ENCODE results near the gene TTF2. TPM values are rescaled to one million over a fixed set of nuclear protein-coding genes. Genes with fewer than 3 reads are reported as not detected.

Gene TTF2
- total and polyA plus RNA-seq, 9 of the 15 experiments (the other 6 are each of a cell fraction or from before 2014, with no cell fraction given) = 9.4 to 71.1 (median 42.1) TPM

DNA sequence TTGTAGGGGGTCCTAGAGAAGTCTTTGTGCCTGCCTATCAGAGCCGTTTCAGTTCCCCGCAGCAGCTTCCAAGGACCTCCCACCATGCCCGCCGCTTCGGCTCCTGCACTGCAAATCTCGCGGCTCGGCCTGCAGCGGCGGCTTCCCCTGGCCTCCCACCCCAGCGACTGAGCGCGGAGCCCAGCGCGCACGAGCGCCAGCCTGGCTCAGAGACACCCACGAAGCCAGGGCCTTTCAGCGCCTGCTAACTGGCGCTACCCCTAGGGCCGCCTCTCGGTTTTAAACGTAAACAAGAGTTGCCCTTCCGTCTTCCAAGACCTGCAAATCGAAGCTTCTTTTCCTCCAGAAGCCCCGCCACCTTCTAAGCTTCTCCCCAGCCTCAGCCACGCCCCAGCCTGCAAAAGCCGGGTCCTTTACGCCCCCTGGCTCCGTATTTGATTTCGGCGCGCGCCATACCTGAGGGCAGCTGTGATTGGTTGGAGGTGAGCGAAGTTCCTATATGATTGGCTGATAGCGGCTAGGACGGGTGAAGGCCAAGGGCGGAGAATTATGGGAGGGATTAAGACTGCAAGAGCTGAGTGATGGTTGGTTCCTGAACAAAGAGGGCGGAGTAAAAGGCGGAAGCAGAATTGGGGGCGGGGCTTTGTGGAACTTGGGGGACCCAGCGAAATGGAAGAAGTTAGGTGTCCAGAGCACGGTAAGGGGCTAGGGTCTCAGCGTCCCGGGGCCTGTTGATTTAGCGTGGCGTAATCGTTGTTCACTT is at the start of gene TTF2 (continued):
- TF ChIP-seq ZBTB33 (CRISPR knock-in tag; IDR thresholded peaks at IDR 0.05) = 0 out of 2 replicates have a peak, but pooled peaks have one; percentile 21
- TF ChIP-seq TARDBP (IDR thresholded peaks at IDR 0.05) = no peak
- peak; percentile 58; the same call in 1 of the 2 replicates for TF ChIP-seq CC2D1A (IDR thresholded peaks at IDR 0.05)
- TF ChIP-seq, protein P1, sequence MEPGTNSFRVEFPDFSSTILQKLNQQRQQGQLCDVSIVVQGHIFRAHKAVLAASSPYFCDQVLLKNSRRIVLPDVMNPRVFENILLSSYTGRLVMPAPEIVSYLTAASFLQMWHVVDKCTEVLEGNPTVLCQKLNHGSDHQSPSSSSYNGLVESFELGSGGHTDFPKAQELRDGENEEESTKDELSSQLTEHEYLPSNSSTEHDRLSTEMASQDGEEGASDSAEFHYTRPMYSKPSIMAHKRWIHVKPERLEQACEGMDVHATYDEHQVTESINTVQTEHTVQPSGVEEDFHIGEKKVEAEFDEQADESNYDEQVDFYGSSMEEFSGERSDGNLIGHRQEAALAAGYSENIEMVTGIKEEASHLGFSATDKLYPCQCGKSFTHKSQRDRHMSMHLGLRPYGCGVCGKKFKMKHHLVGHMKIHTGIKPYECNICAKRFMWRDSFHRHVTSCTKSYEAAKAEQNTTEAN (CRISPR knock-in tag; IDR thresholded peaks at IDR 0.05) = peak; percentile 22; the same call in 1 of the 2 replicates
- no peak for TF ChIP-seq MTF1 (CRISPR knock-in tag; IDR thresholded peaks at IDR 0.05; ENCODE audit: borderline replicate concordance)
- peak; percentile 78 to 94 for TF ChIP-seq MNT (conservative IDR thresholded peaks at IDR 0.05)
- no peak for TF ChIP-seq HOXB6 (CRISPR knock-in tag; IDR thresholded peaks at IDR 0.05; ENCODE audit: borderline replicate concordance)
- TF ChIP-seq, protein P2, sequence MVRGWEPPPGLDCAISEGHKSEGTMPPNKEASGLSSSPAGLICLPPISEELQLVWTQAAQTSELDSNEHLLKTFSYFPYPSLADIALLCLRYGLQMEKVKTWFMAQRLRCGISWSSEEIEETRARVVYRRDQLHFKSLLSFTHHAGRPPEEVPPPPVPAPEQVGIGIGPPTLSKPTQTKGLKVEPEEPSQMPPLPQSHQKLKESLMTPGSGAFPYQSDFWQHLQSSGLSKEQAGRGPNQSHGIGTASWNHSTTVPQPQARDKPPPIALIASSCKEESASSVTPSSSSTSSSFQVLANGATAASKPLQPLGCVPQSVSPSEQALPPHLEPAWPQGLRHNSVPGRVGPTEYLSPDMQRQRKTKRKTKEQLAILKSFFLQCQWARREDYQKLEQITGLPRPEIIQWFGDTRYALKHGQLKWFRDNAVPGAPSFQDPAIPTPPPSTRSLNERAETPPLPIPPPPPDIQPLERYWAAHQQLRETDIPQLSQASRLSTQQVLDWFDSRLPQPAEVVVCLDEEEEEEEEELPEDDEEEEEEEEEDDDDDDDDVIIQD (CRISPR knock-in tag; IDR thresholded peaks at IDR 0.05) = no peak
- no peak for TF ChIP-seq HNRNPUL1 (IDR thresholded peaks at IDR 0.05; ENCODE audit: low read length)
- TF ChIP-seq ZEB2 (IDR thresholded peaks at IDR 0.05) = peak; percentile 83
- TF ChIP-seq, protein P3, sequence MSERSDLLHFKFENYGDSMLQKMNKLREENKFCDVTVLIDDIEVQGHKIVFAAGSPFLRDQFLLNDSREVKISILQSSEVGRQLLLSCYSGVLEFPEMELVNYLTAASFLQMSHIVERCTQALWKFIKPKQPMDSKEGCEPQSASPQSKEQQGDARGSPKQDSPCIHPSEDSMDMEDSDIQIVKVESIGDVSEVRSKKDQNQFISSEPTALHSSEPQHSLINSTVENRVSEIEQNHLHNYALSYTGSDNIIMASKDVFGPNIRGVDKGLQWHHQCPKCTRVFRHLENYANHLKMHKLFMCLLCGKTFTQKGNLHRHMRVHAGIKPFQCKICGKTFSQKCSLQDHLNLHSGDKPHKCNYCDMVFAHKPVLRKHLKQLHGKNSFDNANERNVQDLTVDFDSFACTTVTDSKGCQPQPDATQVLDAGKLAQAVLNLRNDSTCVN (CRISPR knock-in tag; IDR thresholded peaks at IDR 0.05) = no peak
- TF ChIP-seq, protein P4, sequence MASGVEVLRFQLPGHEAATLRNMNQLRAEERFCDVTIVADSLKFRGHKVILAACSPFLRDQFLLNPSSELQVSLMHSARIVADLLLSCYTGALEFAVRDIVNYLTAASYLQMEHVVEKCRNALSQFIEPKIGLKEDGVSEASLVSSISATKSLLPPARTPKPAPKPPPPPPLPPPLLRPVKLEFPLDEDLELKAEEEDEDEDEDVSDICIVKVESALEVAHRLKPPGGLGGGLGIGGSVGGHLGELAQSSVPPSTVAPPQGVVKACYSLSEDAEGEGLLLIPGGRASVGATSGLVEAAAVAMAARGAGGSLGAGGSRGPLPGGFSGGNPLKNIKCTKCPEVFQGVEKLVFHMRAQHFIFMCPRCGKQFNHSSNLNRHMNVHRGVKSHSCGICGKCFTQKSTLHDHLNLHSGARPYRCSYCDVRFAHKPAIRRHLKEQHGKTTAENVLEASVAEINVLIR (CRISPR knock-in tag; IDR thresholded peaks at IDR 0.05) = peak; percentile 7; the same call in 1 of the 2 replicates
- 0 out of 2 replicates have a peak, but pooled peaks have one; percentile 7 for TF ChIP-seq ZNF57 (CRISPR knock-in tag; IDR thresholded peaks at IDR 0.05)
- TF ChIP-seq POU5F1 (IDR thresholded peaks at IDR 0.05; ENCODE audit: borderline replicate concordance, low read depth, low read length, partially characterized antibody) = no peak
- peak; percentile 54 for TF ChIP-seq GABPB1 (CRISPR knock-in tag; IDR thresholded peaks at IDR 0.05)
- TF ChIP-seq E2F1 (CRISPR knock-in tag; IDR thresholded peaks at IDR 0.05) = peak; percentile 85; the same call in 1 of the 2 replicates
- TF ChIP-seq EP300 (IDR thresholded peaks at IDR 0.05; ENCODE audit: low read length) = 0 out of 2 replicates have a peak, but pooled peaks have one; percentile 6

All from K562 (cell line).